Smooth muscle cell (in vitro differentiated cells): ENCODE data around the gene DHCR24. TPM values are rescaled to one million over a fixed set of nuclear protein-coding genes. Genes with fewer than 3 reads are reported as not detected.

Experiments
- DNase-seq: peaks from one replicate; lab custom pipeline; 2025; ENCODE audit not compliant: unreplicated experiment; lab: John Stamatoyannopoulos, UW
- H2AFZ ChIP-seq: fragments of 200-600 bp; sonication (generic); 2 replicates; pipeline ENCODE4 v1.6.0; 2016; ENCODE audit warnings: antibody characterized with exemption, low read depth, mild to moderate bottlenecking
- H3F3A ChIP-seq: fragments of 200-600 bp; sonication (generic); 2 replicates; pipeline ENCODE4 v1.6.0; 2017; ENCODE audit warnings: antibody characterized with exemption, low read depth
- H3K27ac ChIP-seq: fragments of 200-600 bp; sonication (generic); 2 replicates; pipeline ENCODE4 v1.5.1; 2016; ENCODE audit warnings: low read depth, mild to moderate bottlenecking
- H3K27me3 ChIP-seq: fragments of 200-600 bp; sonication (generic); 2 replicates; pipeline ENCODE4 v1.6.1; 2016; ENCODE audit warnings: low read depth, mild to moderate bottlenecking
- H3K36me3 ChIP-seq: fragments of 200-600 bp; sonication (generic); 2 replicates; pipeline ENCODE4 v1.5.1; 2016; ENCODE audit warnings: low read depth
- H3K4me1 ChIP-seq: fragments of 200-600 bp; sonication (generic); 2 replicates; pipeline ENCODE4 v1.5.1; 2016; ENCODE audit warnings: low read depth
- H3K4me2 ChIP-seq: fragments of 200-600 bp; sonication (generic); 2 replicates; pipeline ENCODE4 v1.6.0; 2016; ENCODE audit warnings: mild to moderate bottlenecking
- H3K4me3 ChIP-seq: fragments of 200-600 bp; sonication (generic); 2 replicates; pipeline ENCODE4 v1.5.1; 2016; ENCODE audit warnings: mild to moderate bottlenecking
- H3K79me2 ChIP-seq: fragments of 200-600 bp; sonication (generic); 2 replicates; pipeline ENCODE4 v1.6.0; 2016; ENCODE audit warnings: low read depth, mild to moderate bottlenecking
- H3K9ac ChIP-seq: fragments of 200-600 bp; sonication (generic); 2 replicates; pipeline ENCODE4 v1.6.0; 2016; ENCODE audit warnings: low read depth
- H3K9me3 ChIP-seq: fragments of 200-600 bp; sonication (generic); replicated peaks from 2 replicates; pipeline ENCODE4 v1.5.1; 2016; ENCODE audit warnings: low read depth
- H4K20me1 ChIP-seq: fragments of 200-600 bp; sonication (generic); 2 replicates; pipeline ENCODE4 v1.6.0; 2016; ENCODE audit warnings: low read depth
- CTCF ChIP-seq: fragments of 200-600 bp; sonication (generic); IDR thresholded peaks from 2 replicates; pipeline ENCODE4 v1.5.1; 2017; ENCODE audit warnings: borderline replicate concordance, mild to moderate bottlenecking, antibody characterized with exemption; ENCODE audit not compliant: insufficient read depth, poor library complexity, severe bottlenecking
- WGBS: methylation state at CpG from one replicate; pipeline ENCODE4 v1.1.7; 2016; ENCODE audit warnings: low lambda C conversion rate; 5-methylcytosine and 5-hydroxymethylcytosine counted together
- polyA plus RNA-seq: library from polyadenylated mRNA; unstranded; fragments of >200 nt; fragmentation: Nextera tagmentation; extraction: Ambion mirVana; gene quantifications from 2 replicates; pipeline ENCODE4 v1.2.1, GENCODE V29; 2016
- total RNA-seq: library from RNA; depleted of rRNA; stranded (reverse); fragments of >200 nt; gene quantifications from 2 replicates; pipeline ENCODE4 v1.2.3, GENCODE V29; 2014

The DHCR24 gene
- total and polyA plus RNA-seq, 2 experiments from 2014 or later = 47.2 to 64.2 TPM

GRCh38 chr1:54867717-54868057, 19.3 kb downstream of the DHCR24 start:
- H3K36me3 ChIP-seq = peaks cover 12% of the 10 kb centered on the region
- peaks cover 5% of the 10 kb centered on the region for H4K20me1 ChIP-seq
- no peak overlapping the region for H3K27ac ChIP-seq
- TF ChIP-seq CTCF = no peak
- no peaks in the 10 kb centered on the region for H3K79me2 ChIP-seq
- WGBS = 98% methylated on average over 4 of the region's 4 CpGs
- DNase-seq = no peak
- no peaks in the 10 kb centered on the region for H3K9me3 ChIP-seq
- no peak overlapping the region for H2AFZ ChIP-seq
- H3K4me2 ChIP-seq = no peak overlapping the region
- H3K27me3 ChIP-seq = no peaks in the 10 kb centered on the region
- H3F3A ChIP-seq = no peaks in the 10 kb centered on the region
- no peak overlapping the region for H3K9ac ChIP-seq
- no peak overlapping the region for H3K4me3 ChIP-seq
- H3K4me1 ChIP-seq = no peaks in the 10 kb centered on the region

- Histone ChIP-seq H3K4me1 (no peaks in the 10 kb centered on the region), H3K36me3 (peaks cover 12% of the 10 kb centered on the region), H4K20me1 (peaks cover 5% of the 10 kb centered on the region), H3K27me3 (no peaks in the 10 kb centered on the region), H3K4me2 (no peak overlapping the region), H3F3A (no peaks in the 10 kb centered on the region), H3K79me2 (no peaks in the 10 kb centered on the region), H3K9me3 (no peaks in the 10 kb centered on the region), H3K4me3 (no peak overlapping the region), H2AFZ (no peak overlapping the region), H3K9ac (no peak overlapping the region), H3K27ac (no peak overlapping the region)
- 83% methylated on average over 4 of the region's 4 CpGs for WGBS
- no peak for DNase-seq
- TF ChIP-seq CTCF = no peak
Measured at GRCh38 chr1:54866801-54867716, 19.9 kb downstream of the DHCR24 start.

- no peak overlapping the region for H3K9ac ChIP-seq
- H3K4me2 ChIP-seq = no peak overlapping the region
- H3K4me1 ChIP-seq = no peaks in the 10 kb centered on the region
- no peak for DNase-seq
- H3K9me3 ChIP-seq = no peaks in the 10 kb centered on the region
- TF ChIP-seq CTCF = no peak
- H3K27ac ChIP-seq = no peak overlapping the region
- peaks cover 5% of the 10 kb centered on the region for H4K20me1 ChIP-seq
- WGBS = 97% methylated on average over 17 of the region's 17 CpGs
- H3K36me3 ChIP-seq = peaks cover 6% of the 10 kb centered on the region
- H3K27me3 ChIP-seq = no peaks in the 10 kb centered on the region
- no peaks in the 10 kb centered on the region for H3K79me2 ChIP-seq
- no peaks in the 10 kb centered on the region for H3F3A ChIP-seq
- H2AFZ ChIP-seq = no peak overlapping the region
- no peak overlapping the region for H3K4me3 ChIP-seq
Measured at GRCh38 chr1:54865238-54866073, 21.5 kb downstream of the DHCR24 start.
